T-helper 9 cell (primary cell): ENCODE data around the gene SV2A.
"Not testable (repeated sequence)": the region's sequence is repeated elsewhere in the genome, so short reads cannot be mapped to it uniquely, and the experiment has no call there.

Experiments
- DNase-seq: peaks from one replicate; pipeline ENCODE4 v3.0.0-alpha.2; 2020

SV2A gene

DNA sequence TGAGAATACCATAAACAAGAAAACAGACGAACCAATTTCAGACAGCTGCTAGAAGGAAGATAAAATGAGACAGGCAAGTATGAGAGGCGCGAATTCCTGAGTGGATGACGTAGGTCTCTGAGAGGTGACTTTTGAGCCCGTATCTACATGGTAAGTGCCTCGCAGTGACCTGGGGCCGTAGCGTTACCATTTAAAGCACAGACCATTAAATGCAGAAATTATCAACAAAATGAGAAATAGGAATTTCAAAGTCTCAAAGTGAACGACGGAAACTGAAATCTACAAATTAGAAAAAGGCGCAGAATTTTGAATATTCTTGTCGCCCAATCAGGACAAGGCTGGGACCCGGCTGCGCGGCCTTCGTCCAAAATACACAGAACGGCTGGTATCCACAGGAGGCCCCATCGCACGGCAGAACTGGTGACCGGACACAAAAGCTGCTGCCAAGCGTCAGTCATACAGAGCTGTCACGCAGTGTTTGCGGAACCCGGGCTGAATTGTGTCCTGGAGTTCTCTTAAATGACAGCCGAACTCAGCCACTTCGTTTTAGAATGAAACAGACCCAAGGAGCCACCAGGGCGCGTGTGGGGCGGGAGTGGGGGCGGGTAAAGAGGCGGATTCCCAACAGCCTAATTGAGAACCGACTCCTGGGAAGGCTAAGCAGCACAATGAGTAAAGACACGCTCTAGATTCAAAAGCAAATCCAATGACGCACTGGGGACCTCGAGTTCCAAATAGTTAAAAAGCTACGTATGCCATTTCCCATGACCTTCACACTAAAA, 32.1 kb downstream of the SV2A start:
- DNase-seq: peak; percentile 51

GRCh38 chr1:149884433-149885338, 33.0 kb downstream of the SV2A start:
- DNase-seq: no peak

DNA sequence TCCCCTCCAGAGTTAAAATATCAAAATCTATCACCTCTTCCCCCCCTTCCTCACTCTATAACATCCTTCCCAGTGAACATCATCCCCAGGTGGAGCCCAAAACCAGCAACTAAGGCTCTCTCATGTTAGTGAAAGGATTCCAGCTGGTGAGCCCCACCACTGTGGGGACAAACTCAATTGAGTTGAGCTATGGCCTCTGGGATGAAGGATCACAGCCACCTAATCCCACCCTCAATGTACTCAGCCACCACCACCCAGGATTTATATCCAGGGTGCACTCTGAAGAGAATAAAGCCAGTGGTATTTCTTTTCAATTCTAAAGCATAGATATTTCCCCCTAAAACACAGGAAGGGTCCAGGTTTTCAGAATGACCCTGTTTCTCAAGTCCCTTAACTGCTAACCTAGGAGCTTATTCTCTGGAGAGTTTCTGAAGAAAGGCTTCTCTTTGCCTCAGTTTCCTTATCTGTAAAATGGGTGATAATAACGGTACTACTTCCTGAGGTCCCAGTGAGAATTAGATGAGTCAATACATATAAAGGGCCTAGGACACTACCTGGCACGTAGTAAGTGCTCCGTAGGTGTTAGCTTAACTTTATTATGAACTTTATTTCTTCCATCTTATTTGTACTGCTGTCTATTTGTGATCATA, 33.9 kb downstream of the SV2A start:
- DNase-seq: no peak

DNA sequence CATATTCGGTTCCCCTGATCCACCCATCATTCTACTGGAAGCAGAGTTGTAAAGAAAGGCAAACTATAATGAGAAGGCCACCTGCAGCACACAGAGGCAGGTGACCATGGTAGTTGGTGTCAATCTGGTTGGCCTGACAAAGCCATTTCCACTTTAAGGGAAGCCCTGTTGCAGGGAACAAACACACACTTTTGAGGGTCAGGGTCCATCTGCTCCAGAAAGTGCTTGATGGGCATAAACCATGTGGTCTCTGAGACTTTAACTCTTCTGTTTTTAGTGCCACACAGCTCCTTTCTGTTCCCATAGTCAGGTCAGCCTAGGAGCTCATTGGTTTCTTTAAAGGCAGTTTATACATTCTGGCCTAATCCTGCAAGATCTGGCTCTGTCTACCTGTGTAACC, 35.8 kb downstream of the SV2A start:
- DNase-seq: no peak

- DNase-seq: no peak
Measured at GRCh38 chr1:149879556-149879955, 38.1 kb downstream of the SV2A start.

- DNase-seq: no peak
Measured at GRCh38 chr1:149877211-149877946, 40.3 kb downstream of the SV2A start.

DNA sequence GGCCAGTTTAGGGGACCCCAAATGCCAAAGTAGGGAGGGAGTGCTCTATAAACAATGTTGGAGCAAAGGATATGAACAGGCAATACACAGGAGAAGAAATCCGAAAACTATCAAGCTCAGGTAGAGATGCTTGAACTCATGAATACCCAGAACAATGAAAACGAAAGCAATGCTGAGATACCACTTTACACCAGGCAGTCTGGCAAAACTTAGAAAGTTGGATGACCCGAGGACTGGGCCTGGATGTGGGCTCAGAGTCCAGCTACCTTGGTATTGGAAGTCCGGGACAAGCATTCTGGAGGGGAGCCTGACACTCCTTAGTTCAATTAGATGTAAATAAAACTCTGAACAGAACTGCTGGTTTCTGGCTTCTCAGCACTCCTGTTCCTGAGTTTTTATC, 44.6 kb downstream of the SV2A start:
- DNase-seq: not testable (repeated sequence)

GRCh38 chr1:149866887-149867286, 50.8 kb downstream of the SV2A start:
- DNase-seq: not testable (repeated sequence)

GRCh38 chr1:149861497-149862054, 56.1 kb downstream of the SV2A start:
- DNase-seq: not testable (repeated sequence)

GRCh38 chr1:149860684-149861496, 56.8 kb downstream of the SV2A start:
- not testable (repeated sequence) for DNase-seq

DNA sequence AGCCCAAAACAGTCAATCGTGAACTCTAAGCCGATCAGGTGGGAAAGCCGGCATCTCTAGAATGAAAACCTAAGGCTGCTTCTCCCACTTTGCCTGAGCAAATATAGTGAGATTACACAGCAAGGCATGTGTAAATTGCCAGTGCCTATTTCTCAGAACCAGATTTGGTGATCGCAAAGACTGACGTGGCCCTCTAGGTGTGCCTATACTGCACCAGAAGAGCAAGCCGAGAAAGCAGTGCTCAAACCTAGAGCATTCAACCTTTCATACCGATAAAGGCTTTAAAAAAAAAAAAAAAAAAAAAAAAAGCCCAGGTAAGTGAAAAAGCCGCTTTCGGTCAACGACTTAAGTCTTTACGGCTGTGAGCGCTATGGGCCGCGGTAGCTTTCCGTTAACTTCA, 57.4 kb downstream of the SV2A start:
- not testable (repeated sequence) for DNase-seq
